Measurements from ENCODE around the gene NOL7. TPM values are rescaled to one million over a fixed set of nuclear protein-coding genes. Genes with fewer than 3 reads are reported as not detected.
A peak's percentile ranks its signal among the peaks of the same experiment; 100 is the strongest.

NOL7 gene
- total RNA-seq, 5 donors from 2014 or later (not counting 1 experiment from before 2014, with no cell fraction given): 46.9 to 62.3 (median 59.3) TPM

DNA sequence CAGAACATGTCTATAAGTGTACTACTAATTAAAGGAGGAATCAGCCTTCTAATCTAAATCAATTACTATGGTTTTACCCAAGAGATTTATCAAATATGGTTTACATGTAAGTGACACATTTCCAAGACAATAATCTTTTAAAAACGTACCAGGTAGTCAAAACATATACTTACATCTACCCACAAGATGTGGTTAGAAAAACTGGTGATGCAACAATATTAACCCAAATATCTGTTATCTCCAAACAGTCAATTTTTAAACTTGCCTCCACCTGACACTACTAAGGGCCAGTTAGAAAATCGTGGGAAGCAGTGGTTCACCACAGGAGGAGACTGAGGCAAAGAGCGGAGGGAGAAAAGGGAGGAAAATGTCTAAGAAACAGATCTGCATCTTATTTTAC, 28.0 kb downstream of the NOL7 start:
- Mint-ChIP-seq H3K27me3 (no peaks in the 10 kb centered on the region), H3K9me3 (no peaks in the 10 kb centered on the region), H3K4me3 (no peak overlapping the region), H3K4me1 (peaks cover 12 to 24% (median 14%) of the 10 kb centered on the region in 3 donors), H3K27ac (peak overlapping the region in 1 of 2 donors; percentile 55), H3K36me3 (peaks cover 29% of the 10 kb centered on the region)
- DNase-seq: no peak
- Histone ChIP-seq H3K27me3 (replicated peaks in 1 of 2; ENCODE audit: control insufficient read depth in 2 of 2, extremely low read depth in 1 of 2, insufficient read depth in 2 of 2, low read length in 1 of 2) (no peaks in the 10 kb centered on the region), H3K9me3 (no peaks in the 10 kb centered on the region), H3K27ac (ENCODE audit: low read length) (no peak overlapping the region), H3K36me3 (ENCODE audit: control insufficient read depth in 2 of 2, extremely low read depth in 1 of 2, insufficient read depth in 1 of 2, low read length in 1 of 2) (peaks cover 0 to 24% of the 10 kb centered on the region in 2 donors), H3K4me1 (ENCODE audit: control insufficient read depth in 1 of 2, extremely low read depth in 1 of 2, insufficient read depth in 2 of 2, low read length in 2 of 2) (no peaks in the 10 kb centered on the region), H3K4me3 (ENCODE audit: control insufficient read depth in 1 of 2, extremely low read depth in 1 of 2, low read length in 1 of 2) (no peak overlapping the region)
- WGBS (ENCODE audit: insufficient coverage): no CpG with 5 or more reads among the region's 3 CpGs
- ChIA-PET CTCF (interaction anchor here in 1 of 2 donors (0.7 kb wide), 1 partner anchor 17 kb away, joined by 3 read pairs; no protein-coding TSS in a partner anchor), POLR2A (interaction anchor here in 1 of 2 donors (0.6 kb wide), 1 partner anchor 15 kb away, joined by 3 read pairs; no protein-coding TSS in a partner anchor)
- no peak for ATAC-seq (replicated peaks in 1 of 4)

DNA sequence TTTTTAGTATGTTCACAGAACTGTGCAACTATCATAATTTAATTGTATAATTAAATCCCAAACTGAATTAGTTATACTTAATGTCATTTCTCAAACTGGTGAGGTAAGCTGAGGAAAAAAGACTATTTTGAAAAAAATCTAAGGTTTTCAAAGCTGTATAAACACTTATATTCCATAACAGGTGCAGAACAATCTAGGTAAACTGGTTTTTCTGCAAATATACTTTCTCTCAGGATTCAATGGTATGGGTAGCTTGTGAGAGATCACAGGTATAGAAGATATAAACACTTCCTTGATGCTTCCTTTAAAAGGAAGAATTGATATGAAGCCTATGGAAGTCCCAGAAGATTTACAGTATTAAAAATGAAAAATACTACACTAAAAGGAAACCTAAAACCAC, 33.7 kb downstream of the NOL7 start:
- Mint-ChIP-seq H3K36me3 (peaks cover 23% of the 10 kb centered on the region), H3K9me3 (no peaks in the 10 kb centered on the region), H3K27ac (peak overlapping the region; percentile 5 to 7), H3K4me3 (no peak overlapping the region), H3K27me3 (no peaks in the 10 kb centered on the region), H3K4me1 (peaks cover 9 to 21% (median 15%) of the 10 kb centered on the region in 3 donors)
- no peak for ATAC-seq (replicated peaks in 1 of 4)
- H3K9me3 ChIP-seq: no peaks in the 10 kb centered on the region
- peaks cover 0 to 2% of the 10 kb centered on the region in 2 experiments for H3K4me1 ChIP-seq (ENCODE audit: control insufficient read depth in 1 of 2, extremely low read depth in 1 of 2, insufficient read depth in 2 of 2, low read length in 2 of 2)
- ChIA-PET CTCF (interaction anchor here in 1 of 2 donors (0.6 kb wide), 1 partner anchor 62 kb away, joined by 3 read pairs; no protein-coding TSS in a partner anchor), POLR2A (interaction anchor here (0.6 to 1.1 kb wide), 4 partner anchors 14 to 1742 kb away, joined by 3 to 16 read pairs (median 5); no protein-coding TSS in a partner anchor)
- H3K36me3 ChIP-seq (ENCODE audit: control insufficient read depth in 2 of 2, extremely low read depth in 1 of 2, insufficient read depth in 1 of 2, low read length in 1 of 2): peaks cover 0 to 6% of the 10 kb centered on the region in 2 donors
- no peak overlapping the region for H3K4me3 ChIP-seq (ENCODE audit: control insufficient read depth in 1 of 2, extremely low read depth in 1 of 2, low read length in 1 of 2)
- no peak overlapping the region for H3K27ac ChIP-seq (ENCODE audit: low read length)
- no peaks in the 10 kb centered on the region for H3K27me3 ChIP-seq (replicated peaks in 1 of 2; ENCODE audit: control insufficient read depth in 2 of 2, extremely low read depth in 1 of 2, insufficient read depth in 2 of 2, low read length in 1 of 2)
- DNase-seq: no peak

DNA sequence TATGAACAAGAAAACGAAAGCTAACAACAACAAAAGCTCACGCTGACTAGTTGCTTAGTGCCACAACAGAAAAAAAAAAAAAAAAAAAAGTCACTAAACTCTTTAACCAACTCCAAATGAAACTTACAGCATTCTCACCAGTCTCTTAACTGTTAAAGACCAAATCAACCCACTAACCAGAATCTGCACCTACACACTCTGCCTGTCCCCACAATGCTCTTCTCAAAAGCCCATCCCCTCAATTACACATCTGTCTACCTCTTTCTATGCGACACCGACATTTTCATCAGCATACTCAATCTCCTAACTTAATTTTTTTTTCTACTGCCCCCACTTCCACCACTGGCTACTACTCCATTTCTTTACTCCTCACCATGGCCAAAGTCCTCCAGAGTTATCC, 34.3 kb downstream of the NOL7 start:
- H3K4me1 Mint-ChIP-seq: peaks cover 9 to 21% (median 15%) of the 10 kb centered on the region in 3 donors
- peak overlapping the region; percentile 5 for H3K27ac Mint-ChIP-seq
- no peak overlapping the region for H3K4me3 Mint-ChIP-seq

DNA sequence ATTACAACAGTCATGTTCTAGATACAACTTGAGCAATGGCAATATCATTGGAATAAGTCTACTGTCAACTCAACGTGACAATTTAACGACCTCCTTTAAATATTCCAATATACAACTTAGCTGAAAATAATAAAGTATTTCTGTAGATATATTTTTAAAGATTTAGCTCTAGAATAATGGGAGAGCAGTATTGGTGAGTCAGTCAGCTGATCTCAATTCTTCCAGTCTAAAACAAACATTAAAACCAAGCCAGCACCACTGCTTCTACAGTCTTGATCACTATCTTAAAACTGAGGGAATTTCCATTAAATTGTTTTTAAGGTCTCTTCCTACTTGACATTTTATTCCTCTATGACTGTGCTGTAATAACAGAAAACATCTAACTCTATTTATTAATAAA, 38.2 kb downstream of the NOL7 start:
- Histone ChIP-seq H3K27me3 (replicated peaks in 1 of 2; ENCODE audit: control insufficient read depth in 2 of 2, extremely low read depth in 1 of 2, insufficient read depth in 2 of 2, low read length in 1 of 2) (no peaks in the 10 kb centered on the region), H3K4me3 (ENCODE audit: control insufficient read depth in 1 of 2, extremely low read depth in 1 of 2, low read length in 1 of 2) (no peak overlapping the region), H3K4me1 (ENCODE audit: control insufficient read depth in 1 of 2, extremely low read depth in 1 of 2, insufficient read depth in 2 of 2, low read length in 2 of 2) (peaks cover 2 to 3% of the 10 kb centered on the region in 2 experiments), H3K36me3 (ENCODE audit: control insufficient read depth in 2 of 2, extremely low read depth in 1 of 2, insufficient read depth in 1 of 2, low read length in 1 of 2) (peaks cover 0 to 8% of the 10 kb centered on the region in 2 donors), H3K9me3 (no peaks in the 10 kb centered on the region), H3K27ac (ENCODE audit: low read length) (no peak overlapping the region)
- H3K9me3 Mint-ChIP-seq: no peaks in the 10 kb centered on the region
- H3K27ac Mint-ChIP-seq: no peak overlapping the region
- DNase-seq (no peak), ATAC-seq (replicated peaks in 1 of 4) (no peak)
- POLR2A ChIA-PET: interaction anchor here in 1 of 2 donors (1.7 kb wide), 1 partner anchor 9 kb away, joined by 4 read pairs; no protein-coding TSS in a partner anchor
- H3K36me3 Mint-ChIP-seq: peaks cover 33% of the 10 kb centered on the region
- CTCF ChIA-PET: interaction anchor here in 1 of 2 donors (1.0 kb wide), 1 partner anchor 42 kb away, joined by 3 read pairs; no protein-coding TSS in a partner anchor
- no CpG with 5 or more reads among the region's 2 CpGs for WGBS (ENCODE audit: insufficient coverage)
- no peaks in the 10 kb centered on the region for H3K27me3 Mint-ChIP-seq
- H3K4me3 Mint-ChIP-seq: no peak overlapping the region
- peaks cover 15 to 31% (median 26%) of the 10 kb centered on the region in 3 donors for H3K4me1 Mint-ChIP-seq

More for the DNA sequence above, 34.3 kb downstream of the NOL7 start:
- 69% methylated on average over 4 of the region's 4 CpGs for WGBS (ENCODE audit: insufficient coverage)
- peaks cover 0 to 5% of the 10 kb centered on the region in 2 donors for H3K36me3 ChIP-seq (ENCODE audit: control insufficient read depth in 2 of 2, extremely low read depth in 1 of 2, insufficient read depth in 1 of 2, low read length in 1 of 2)
- ATAC-seq (replicated peaks in 1 of 4): no peak
- ChIA-PET CTCF (interaction anchor here in 1 of 2 donors (0.6 kb wide), 1 partner anchor 62 kb away, joined by 3 read pairs; no protein-coding TSS in a partner anchor), POLR2A (interaction anchor here (0.6 to 1.1 kb wide), 4 partner anchors 13 to 1742 kb away, joined by 3 to 16 read pairs (median 5); no protein-coding TSS in a partner anchor)
- no peak for DNase-seq
- H3K4me3 ChIP-seq (ENCODE audit: control insufficient read depth in 1 of 2, extremely low read depth in 1 of 2, low read length in 1 of 2): no peak overlapping the region
- no peak overlapping the region for H3K27ac ChIP-seq (ENCODE audit: low read length)
- no peaks in the 10 kb centered on the region for H3K9me3 ChIP-seq
- no peaks in the 10 kb centered on the region for H3K27me3 Mint-ChIP-seq
- H3K9me3 Mint-ChIP-seq: no peaks in the 10 kb centered on the region
- peaks cover 23% of the 10 kb centered on the region for H3K36me3 Mint-ChIP-seq
- no peaks in the 10 kb centered on the region for H3K27me3 ChIP-seq (replicated peaks in 1 of 2; ENCODE audit: control insufficient read depth in 2 of 2, extremely low read depth in 1 of 2, insufficient read depth in 2 of 2, low read length in 1 of 2)
- H3K4me1 ChIP-seq (ENCODE audit: control insufficient read depth in 1 of 2, extremely low read depth in 1 of 2, insufficient read depth in 2 of 2, low read length in 2 of 2): peaks cover 0 to 2% of the 10 kb centered on the region in 2 experiments

GRCh38 chr6:13654496-13654895, 39.4 kb downstream of the NOL7 start:
- no peak for DNase-seq
- no peak for ATAC-seq (replicated peaks in 1 of 4)
- Histone ChIP-seq H3K36me3 (ENCODE audit: control insufficient read depth in 2 of 2, extremely low read depth in 1 of 2, insufficient read depth in 1 of 2, low read length in 1 of 2) (peaks cover 0 to 8% of the 10 kb centered on the region in 2 donors), H3K4me1 (ENCODE audit: control insufficient read depth in 1 of 2, extremely low read depth in 1 of 2, insufficient read depth in 2 of 2, low read length in 2 of 2) (peaks cover 3 to 4% of the 10 kb centered on the region in 2 experiments), H3K9me3 (no peaks in the 10 kb centered on the region), H3K27me3 (replicated peaks in 1 of 2; ENCODE audit: control insufficient read depth in 2 of 2, extremely low read depth in 1 of 2, insufficient read depth in 2 of 2, low read length in 1 of 2) (no peaks in the 10 kb centered on the region), H3K4me3 (ENCODE audit: control insufficient read depth in 1 of 2, extremely low read depth in 1 of 2, low read length in 1 of 2) (no peak overlapping the region), H3K27ac (ENCODE audit: low read length) (no peak overlapping the region)
- ChIA-PET POLR2A (interaction anchor here in 1 of 2 donors (0.6 kb wide), 1 partner anchor 161 kb away, joined by 3 read pairs; no protein-coding TSS in a partner anchor), CTCF (interaction anchor here in 1 of 2 donors (1.0 kb wide), 1 partner anchor 414 kb away, joined by 3 read pairs; no protein-coding TSS in a partner anchor)
- no peaks in the 10 kb centered on the region for H3K9me3 Mint-ChIP-seq
- no peaks in the 10 kb centered on the region for H3K27me3 Mint-ChIP-seq
- H3K4me1 Mint-ChIP-seq: peaks cover 22 to 37% (median 31%) of the 10 kb centered on the region in 3 donors
- no peak overlapping the region for H3K27ac Mint-ChIP-seq
- peaks cover 30% of the 10 kb centered on the region for H3K36me3 Mint-ChIP-seq
- no peak overlapping the region for H3K4me3 Mint-ChIP-seq

GRCh38 chr6:13655700-13656099, 40.6 kb downstream of the NOL7 start:
- no peak overlapping the region for H3K4me3 ChIP-seq (ENCODE audit: control insufficient read depth in 1 of 2, extremely low read depth in 1 of 2, low read length in 1 of 2)
- WGBS (ENCODE audit: insufficient coverage): no CpG with 5 or more reads among the region's 1 CpG
- Mint-ChIP-seq H3K36me3 (peaks cover 23% of the 10 kb centered on the region), H3K4me1 (peaks cover 30 to 41% (median 35%) of the 10 kb centered on the region in 3 donors), H3K9me3 (no peaks in the 10 kb centered on the region), H3K27me3 (no peaks in the 10 kb centered on the region), H3K4me3 (no peak overlapping the region), H3K27ac (peak overlapping the region in 1 of 2 donors; percentile 52)
- H3K4me1 ChIP-seq (ENCODE audit: control insufficient read depth in 1 of 2, extremely low read depth in 1 of 2, insufficient read depth in 2 of 2, low read length in 2 of 2): peaks cover 3 to 8% of the 10 kb centered on the region in 2 experiments
- no peak overlapping the region for H3K27ac ChIP-seq (ENCODE audit: low read length)
- no peaks in the 10 kb centered on the region for H3K27me3 ChIP-seq (replicated peaks in 1 of 2; ENCODE audit: control insufficient read depth in 2 of 2, extremely low read depth in 1 of 2, insufficient read depth in 2 of 2, low read length in 1 of 2)
- ChIA-PET CTCF (interaction anchor here in 1 of 2 donors (0.7 kb wide), 1 partner anchor 15 kb away, joined by 3 read pairs; no protein-coding TSS in a partner anchor), POLR2A (no interaction called here)
- peaks cover 0 to 8% of the 10 kb centered on the region in 2 donors for H3K36me3 ChIP-seq (ENCODE audit: control insufficient read depth in 2 of 2, extremely low read depth in 1 of 2, insufficient read depth in 1 of 2, low read length in 1 of 2)
- no peaks in the 10 kb centered on the region for H3K9me3 ChIP-seq
- ATAC-seq (replicated peaks in 1 of 4) (no peak), DNase-seq (no peak)
